Measurements from ENCODE around the gene NRGN.

DNA sequence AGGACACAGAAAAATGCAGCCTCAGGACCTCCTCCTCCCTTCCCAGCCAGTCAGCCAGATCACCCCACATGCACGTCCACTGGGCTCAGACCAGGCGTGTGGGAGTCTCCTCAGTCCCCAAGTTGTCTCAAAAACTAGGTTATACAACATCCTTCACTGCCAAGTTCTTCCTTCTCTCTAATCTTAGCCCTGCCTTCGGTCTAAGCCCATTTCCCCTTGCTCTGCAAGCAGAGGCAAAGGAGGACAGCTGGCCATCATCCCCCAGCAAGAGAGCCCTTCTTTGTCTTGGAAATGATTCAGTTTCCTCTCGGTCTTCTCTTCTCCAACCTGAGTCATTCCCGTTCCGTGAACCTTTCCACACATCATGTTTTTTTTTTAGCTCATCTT is 14.0 kb upstream of the NRGN start:
- TF ChIP-seq, protein P1, sequence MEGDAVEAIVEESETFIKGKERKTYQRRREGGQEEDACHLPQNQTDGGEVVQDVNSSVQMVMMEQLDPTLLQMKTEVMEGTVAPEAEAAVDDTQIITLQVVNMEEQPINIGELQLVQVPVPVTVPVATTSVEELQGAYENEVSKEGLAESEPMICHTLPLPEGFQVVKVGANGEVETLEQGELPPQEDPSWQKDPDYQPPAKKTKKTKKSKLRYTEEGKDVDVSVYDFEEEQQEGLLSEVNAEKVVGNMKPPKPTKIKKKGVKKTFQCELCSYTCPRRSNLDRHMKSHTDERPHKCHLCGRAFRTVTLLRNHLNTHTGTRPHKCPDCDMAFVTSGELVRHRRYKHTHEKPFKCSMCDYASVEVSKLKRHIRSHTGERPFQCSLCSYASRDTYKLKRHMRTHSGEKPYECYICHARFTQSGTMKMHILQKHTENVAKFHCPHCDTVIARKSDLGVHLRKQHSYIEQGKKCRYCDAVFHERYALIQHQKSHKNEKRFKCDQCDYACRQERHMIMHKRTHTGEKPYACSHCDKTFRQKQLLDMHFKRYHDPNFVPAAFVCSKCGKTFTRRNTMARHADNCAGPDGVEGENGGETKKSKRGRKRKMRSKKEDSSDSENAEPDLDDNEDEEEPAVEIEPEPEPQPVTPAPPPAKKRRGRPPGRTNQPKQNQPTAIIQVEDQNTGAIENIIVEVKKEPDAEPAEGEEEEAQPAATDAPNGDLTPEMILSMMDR (conservative IDR thresholded peaks at IDR 0.05; ENCODE audit: low read length), result no peak
- no peak for TF ChIP-seq EZH2phosphoT487 (IDR thresholded peaks at IDR 0.05; ENCODE audit: borderline replicate concordance, low read depth, low read length)

Measured in OCI-LY7 (cell line).